ENCODE data around the gene DLX2.

GRCh38 chr2:172088245-172089004, 14.3 kb downstream of the DLX2 start:
- TF ChIP-seq CTCF (IDR thresholded peaks at IDR 0.05 in 4 of 5, conservative IDR thresholded peaks at IDR 0.05 in 1 of 5), result no peak
- TF ChIP-seq POLR2A (IDR thresholded peaks at IDR 0.05), result no peak

All from gastrocnemius medialis (tissue), 4 donors.